Stimulated activated CD8-positive, alpha-beta memory T cell treated with anti-CD3 and anti-CD28 coated beads, Interleukin-12 subunit alpha, Interleukin-12 subunit beta, amount 100 ng/mL, for 24 hours (primary cell): ENCODE data around the gene KLF13.

Experiments
- DNase-seq: peaks from one replicate; pipeline ENCODE4 v3.0.0-alpha.2; 2020; ENCODE audit errors: extremely low read depth

KLF13 gene

DNA sequence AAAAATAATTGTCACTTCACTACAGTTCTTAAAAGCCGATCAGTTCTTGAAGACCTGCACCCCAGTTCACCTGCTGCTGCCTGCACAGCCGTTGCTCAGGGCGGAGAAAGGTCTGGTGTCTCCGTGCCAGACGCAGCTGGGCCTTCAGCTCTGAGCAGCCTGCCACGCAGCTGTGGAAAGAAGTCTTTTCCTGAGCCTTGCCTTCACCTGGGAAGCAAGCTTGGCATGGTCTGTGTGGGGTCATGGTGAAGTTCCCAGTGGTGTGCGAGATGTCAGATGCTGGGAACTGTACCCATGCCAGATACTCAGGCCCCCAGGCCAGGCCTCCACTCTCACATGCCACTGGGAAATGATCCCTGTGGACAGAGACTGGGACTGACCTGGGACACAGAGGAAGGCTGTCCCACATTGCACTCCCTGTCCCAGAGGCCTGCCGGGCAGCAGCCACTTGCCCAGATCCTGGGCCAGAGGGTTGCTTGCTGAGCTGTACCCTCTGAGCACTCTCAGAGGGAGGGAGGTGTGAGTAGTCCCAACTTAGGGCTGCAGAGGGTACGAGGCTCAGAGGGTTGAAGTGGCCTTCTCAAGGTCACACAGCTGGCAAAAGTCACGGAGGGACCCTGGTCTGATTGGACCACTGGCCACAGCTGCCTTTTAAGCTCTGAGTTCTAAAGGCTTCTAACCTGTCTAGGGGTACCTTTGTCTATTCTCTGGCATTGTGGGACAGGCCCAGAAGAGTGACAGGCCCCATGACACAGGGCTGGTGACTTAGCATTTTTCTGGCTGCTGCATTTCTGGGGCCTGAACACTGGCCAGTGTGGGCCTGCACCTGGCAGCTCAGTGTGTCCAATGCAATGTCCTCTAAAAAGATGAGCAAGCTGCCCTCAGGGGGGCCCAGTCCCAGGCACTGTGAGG lies 55.4 kb downstream of the KLF13 start:
- no peak for DNase-seq

DNA sequence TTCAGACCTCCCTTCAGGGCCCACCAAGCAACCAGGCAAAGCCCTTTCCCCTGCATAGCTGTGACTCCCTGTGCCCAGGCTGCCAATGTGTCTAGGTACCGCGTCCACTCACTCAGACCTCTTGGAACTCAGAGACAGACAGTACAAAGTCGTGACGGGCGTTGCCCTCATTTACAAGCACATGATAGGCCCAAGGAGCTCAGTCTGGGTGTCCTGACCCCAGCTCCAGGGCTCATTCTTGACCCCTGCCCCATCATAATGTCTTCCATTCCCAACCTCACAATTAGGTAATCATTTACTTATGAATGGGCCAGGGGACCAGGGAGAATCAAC lies 56.0 kb downstream of the KLF13 start:
- DNase-seq, result no peak

DNA sequence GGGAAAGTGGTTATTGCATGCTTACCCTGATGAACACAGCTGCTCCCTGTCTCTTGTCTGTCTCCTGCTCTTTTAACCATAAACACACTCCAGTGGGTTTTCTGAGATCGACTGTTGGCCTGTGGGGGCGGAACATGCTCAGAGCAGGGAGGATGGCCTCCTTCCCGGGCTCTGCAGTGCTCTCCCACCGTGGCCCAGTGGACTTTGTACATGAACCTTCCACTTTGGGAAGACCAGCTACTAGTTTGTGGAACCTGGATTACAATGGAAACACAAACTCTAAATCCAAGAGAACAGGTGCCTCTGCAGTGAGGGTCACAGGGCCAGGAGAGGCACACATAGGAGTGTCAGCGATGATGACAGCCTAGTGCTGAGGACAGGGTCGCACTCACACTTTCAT lies 56.5 kb downstream of the KLF13 start:
- DNase-seq, result no peak

DNA sequence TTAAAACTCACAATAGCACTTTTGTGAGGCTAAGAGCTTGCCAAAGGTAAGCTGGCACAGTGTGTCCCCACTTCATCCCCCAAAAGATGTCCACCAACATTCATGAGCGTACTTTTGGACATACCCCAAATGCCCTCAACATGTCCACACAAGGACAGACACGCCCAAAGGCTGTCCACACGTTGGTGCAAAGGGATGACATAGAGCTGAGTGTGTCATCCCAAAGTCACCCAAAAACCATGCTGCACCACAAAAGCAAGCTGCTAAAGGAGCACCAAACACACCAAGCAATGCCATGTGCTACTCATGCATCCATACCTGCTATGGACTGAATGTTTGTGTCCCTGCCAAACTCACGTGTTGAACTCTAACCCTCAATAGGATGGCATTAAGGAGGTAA lies 57.9 kb downstream of the KLF13 start:
- DNase-seq, result no peak

DNA sequence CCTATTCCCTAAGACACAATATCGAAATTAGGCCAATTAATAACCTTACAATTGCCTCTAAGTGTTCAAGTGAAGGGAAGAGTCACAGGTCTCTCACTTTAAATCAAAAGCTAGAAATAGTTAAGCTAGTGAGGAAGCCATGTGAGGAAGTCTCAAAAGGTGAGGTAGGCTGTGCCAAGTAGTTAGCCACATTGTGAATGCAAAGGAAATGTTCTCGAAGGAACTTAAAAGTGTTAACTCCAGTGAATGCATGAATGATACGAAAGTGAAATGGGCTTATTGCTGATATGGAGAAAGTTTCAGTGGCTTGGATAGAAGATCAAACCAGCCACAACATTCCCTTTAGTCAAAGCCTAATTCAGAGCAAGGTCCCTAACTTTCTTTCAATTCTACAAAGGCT lies 59.1 kb downstream of the KLF13 start:
- DNase-seq, result no peak

DNA sequence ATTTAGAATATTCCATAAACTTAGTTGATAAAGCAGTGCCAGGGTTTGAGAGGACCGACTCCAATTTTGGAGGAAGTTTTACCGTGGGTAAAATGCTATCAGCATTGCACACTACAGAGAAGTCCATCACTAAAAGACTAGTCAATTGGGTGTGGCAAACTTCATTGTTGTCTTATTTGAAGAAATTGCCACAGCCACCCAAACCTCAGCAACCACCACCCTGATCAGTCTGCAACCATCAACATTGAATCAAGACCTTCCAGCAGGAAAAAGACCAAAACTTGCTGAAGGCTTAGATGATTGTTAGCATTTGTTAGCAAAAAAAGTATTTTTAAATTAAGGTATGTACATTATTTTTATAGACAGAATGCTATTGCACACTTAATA lies 60.5 kb downstream of the KLF13 start:
- no peak for DNase-seq

DNA sequence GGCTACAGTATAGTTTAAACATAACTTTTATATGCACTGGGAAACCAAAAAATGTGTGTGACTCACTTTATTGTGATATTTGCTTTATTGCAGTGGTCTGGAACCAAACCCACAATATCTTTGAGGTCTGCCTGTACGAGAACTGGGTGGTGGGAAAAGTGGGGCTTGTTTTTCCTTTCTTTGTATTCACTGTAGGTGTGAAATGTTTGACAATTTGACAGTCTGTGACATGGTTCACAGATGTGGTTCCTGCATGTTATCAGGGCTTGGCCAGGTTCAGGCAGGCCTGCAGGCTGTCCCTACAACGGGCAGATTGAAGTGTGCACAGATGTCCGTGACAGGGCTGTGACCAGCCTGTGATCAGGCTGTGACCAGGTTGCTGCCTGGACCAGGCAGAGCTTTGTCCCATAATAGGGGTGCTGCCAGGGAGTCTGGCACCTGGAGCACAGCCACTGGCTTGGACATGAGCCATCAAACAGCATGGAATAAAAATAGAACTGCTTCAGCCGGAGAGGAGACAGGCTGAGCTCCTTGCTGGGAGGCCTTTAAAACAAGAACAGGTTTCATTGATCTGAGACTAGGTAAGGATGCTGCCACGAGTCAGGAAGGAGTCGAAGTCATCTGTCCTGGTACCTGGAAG lies 61.0 kb downstream of the KLF13 start:
- no peak for DNase-seq

DNA sequence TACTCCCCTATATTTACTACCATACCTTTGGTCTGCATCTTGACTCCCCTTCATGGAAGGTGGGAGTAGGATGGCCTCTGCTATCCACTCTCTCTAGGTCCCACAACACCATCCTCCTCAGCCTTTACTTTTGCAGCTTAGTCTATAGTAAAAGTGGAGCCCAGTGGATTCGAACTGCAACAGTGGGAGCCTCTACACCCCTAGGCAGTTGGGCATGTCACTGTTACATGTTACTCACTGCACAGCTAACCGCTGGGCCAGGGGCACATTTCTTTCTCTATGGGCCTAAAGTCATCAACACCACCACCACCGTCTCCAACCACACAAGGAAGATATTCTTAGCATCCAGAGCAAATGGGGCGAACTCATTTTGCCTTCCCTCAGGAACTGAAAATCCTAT lies 62.9 kb downstream of the KLF13 start:
- DNase-seq, result no peak

DNA sequence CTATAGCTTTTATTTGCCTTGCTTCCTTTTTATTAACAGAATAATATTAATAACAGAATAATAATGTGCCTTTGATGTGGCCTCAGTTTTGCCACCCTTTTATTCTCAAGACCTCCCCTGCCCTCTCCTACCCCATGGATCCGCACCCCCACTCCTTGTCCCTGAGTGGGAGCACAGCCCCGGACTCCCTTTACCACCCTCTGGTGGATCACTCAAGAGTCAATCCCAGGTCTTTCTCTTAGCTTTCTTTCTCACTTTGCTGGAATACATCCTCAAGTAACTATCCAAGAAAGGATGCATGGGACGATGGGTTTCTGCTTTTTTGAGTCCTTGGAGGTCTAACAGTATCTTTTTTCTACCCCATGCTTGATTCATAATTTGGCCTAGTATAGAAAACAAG lies 63.4 kb downstream of the KLF13 start:
- no peak for DNase-seq

DNA sequence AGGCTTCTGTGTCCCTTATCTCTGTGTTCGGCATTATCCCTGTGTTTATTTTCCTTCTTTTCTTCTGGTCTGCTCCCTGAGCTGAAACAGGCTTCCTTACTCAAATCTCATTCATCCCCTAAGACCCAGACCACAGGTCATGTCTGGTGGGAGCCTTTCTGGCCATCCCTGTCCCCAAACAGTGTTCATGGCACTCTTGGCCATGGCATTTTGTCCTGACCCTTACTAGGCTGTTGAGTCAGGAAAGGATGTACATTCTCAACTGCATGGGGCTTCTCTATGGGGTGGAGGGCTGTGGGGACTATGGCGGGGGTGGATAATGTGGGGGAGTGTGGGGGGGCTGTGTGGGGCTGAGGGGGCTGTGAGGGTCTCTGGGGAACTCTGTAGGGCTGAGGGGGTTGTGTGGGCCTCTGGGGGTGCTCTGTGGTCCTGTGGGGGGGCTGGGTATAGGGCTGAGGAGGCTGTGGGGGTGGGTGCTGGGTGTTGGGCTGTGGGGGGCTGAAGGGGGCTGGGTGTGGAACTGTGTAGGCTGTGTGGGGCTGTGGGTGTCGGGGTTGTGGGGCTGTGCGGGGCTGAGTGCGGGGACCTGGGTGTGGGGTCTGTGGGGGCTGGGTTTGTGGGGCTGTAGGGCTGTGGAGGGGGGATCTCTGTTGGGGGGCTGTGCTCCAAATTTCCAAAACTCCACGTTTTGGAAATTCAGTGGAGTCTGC lies 64.3 kb downstream of the KLF13 start:
- DNase-seq, result no peak

GRCh38 chr15:31391687-31392671 lies 65.3 kb downstream of the KLF13 start:
- DNase-seq, result peak; percentile 56

GRCh38 chr15:31392761-31393401 lies 66.2 kb downstream of the KLF13 start:
- no peak for DNase-seq

DNA sequence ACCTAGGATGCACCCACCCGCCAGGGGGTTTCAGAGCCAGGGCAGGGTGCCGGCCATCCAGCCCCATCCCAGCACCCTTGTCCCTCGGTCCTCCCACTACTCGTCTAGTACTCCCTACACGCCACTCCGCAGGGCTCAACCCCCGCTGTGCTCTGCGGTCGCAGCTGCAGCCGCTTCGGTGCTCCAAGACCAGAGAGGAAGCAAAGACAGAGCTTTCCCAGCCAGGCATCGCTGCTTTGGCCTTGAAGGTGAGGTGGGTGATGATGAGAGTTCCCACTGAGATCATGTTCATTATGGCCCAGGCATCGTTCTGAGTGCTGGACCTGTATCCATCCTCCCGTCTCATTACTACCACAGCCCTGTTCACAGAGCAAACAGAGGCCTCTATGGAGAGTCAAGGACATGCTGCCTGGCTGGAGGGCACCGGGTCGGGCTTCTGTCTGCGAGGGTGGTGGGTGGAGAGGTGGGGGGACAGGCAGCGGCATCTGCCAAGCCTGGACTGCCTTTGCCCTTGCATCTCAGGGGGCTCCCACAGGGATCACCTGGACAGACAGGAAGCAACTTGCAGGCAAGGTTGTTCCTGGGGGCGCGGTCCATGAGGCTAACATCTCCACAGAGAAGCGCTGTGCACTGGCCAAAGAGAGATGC lies 66.9 kb downstream of the KLF13 start:
- DNase-seq, result no peak

DNA sequence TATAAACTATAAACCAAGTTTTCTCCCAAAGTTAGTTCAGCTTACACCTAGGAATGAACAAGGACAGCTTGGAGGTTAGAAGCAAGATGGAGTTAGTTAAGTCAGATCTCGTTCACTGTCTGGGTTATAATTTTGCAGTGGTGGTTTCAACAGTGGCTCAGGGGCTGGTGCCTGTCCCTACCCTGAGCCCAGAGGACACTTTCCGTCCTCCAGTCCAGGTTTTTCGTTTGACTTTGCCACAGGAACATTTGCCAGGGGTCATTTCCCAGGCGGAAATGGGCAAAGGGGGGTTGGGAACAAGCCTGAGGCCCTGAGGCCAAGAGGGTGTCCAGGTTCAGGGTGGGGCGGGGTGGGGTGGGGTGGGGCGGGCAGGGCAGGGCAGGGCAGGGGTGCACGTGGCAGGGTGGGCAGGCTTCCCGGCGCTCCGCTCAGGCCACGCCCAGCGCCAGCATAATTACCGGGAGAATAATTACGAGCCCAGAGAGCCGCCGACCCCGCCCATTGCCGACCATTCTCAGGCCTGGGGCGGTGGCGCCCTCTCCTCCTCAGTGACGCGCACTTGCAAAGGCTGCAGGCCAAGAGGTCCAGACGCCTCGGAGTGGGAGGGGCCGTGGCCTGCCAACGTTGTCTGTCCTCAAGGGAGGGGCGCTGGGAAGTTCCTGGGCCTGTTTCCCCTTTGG lies 70.4 kb downstream of the KLF13 start:
- no peak for DNase-seq

GRCh38 chr15:31397851-31398661 lies 71.4 kb downstream of the KLF13 start:
- DNase-seq, result no peak

DNA sequence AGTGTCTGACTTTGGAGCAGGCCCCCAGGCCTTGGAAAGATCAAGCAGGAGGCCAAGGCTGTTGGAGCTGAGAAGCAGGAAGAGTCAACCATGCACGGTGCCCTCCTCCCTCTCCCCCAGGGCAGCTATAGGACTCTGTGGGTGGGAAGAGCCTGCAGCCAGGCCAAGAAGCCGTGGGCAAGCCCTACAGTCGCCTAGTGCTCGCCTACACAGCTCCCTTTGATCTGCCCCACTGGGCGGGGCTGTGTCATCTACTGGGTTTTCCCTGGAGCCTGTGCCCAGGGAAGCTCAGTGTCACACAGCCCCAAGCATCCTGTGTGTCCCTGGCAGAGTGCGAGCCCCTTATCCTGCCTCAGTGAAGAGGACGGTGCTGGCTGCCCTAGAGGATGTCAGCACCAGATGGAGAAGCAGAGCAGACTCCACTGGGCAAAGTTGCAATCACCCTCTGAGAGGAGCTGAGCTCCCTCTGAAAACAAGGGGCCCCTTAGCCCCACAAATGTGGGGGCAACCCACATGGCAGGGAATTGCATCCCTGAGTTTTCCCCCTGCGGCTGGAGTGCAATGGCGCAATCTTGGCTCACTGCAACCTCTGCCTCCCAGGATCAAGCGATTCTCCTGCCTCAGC lies 72.2 kb downstream of the KLF13 start:
- no peak for DNase-seq

- DNase-seq, result no peak
Observed at GRCh38 chr15:31399544-31400171, 73.0 kb downstream of the KLF13 start.

DNA sequence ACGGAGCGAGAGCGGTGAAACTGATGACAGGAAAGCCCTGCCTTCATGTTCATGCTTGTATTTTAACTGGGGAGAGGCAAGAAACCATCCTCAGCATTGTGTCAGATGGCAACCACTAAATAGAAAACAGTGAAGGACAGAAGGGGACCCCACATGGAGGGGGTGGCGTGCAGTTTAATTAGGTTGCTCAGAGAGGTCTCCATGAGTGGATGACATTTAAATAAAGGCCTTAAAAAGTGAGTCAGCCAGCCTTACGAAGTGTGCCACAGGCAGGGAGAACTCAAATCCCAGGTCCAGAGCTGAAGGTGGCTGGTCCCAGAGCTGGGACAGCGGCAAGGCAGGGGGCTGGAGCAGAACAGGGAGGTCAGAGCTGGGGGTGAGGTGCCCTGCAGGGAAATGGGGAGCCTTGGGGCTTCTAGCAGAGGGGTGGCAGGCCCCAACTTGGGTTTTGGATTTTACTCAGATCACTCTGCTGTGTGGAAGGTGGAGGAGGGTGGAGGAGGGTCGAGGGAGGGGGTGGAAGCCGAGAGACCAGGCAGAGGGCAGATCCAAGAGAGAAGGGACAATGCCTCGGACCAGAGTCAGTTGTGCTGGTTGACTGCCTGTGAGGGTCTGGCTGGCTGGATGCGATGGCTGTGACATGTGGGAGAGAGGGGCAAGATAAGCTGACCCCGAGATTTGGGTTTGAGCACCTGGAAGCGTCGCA lies 73.7 kb downstream of the KLF13 start:
- no peak for DNase-seq
